NCI-H2196 treated with DMSO at 0.1 percent for 48 hours (cell line): ENCODE results near the gene LRRC70.
"Not testable (repeated sequence)": the region's sequence is repeated elsewhere in the genome, so short reads cannot be mapped to it uniquely, and the experiment has no call there.

Experiments used
- DNase-seq: peaks from one replicate; lab custom pipeline; 2025; ENCODE audit not compliant: unreplicated experiment; lab: John Stamatoyannopoulos, UW

The LRRC70 gene

GRCh38 chr5:62605638-62606037 is 27.0 kb downstream of the LRRC70 start:
- no peak for DNase-seq

GRCh38 chr5:62606878-62607277 is 28.3 kb downstream of the LRRC70 start:
- DNase-seq, result no peak

GRCh38 chr5:62607615-62608014 is 29.0 kb downstream of the LRRC70 start:
- no peak for DNase-seq

- no peak for DNase-seq
These were observed 30.2 kb downstream of the LRRC70 start for GRCh38 chr5:62608529-62609511.

GRCh38 chr5:62614355-62614754 is 35.7 kb downstream of the LRRC70 start:
- no peak for DNase-seq

- no peak for DNase-seq
These were observed 38.1 kb downstream of the LRRC70 start for GRCh38 chr5:62616615-62617277.

GRCh38 chr5:62617943-62618342 is 39.3 kb downstream of the LRRC70 start:
- no peak for DNase-seq

GRCh38 chr5:62620761-62621160 is 42.1 kb downstream of the LRRC70 start:
- no peak for DNase-seq

GRCh38 chr5:62621280-62621679 is 42.7 kb downstream of the LRRC70 start:
- DNase-seq, result no peak

- DNase-seq, result no peak
These were observed 44.7 kb downstream of the LRRC70 start for GRCh38 chr5:62623271-62623670.

GRCh38 chr5:62624436-62624835 is 45.8 kb downstream of the LRRC70 start:
- not testable (repeated sequence) for DNase-seq

- no peak for DNase-seq
These were observed 47.9 kb downstream of the LRRC70 start for GRCh38 chr5:62626534-62626933.

- DNase-seq, result no peak
These were observed 48.5 kb downstream of the LRRC70 start for GRCh38 chr5:62627121-62627520.

- no peak for DNase-seq
These were observed 49.3 kb downstream of the LRRC70 start for GRCh38 chr5:62627901-62628300.
